Neural cell (in vitro differentiated cells): Measurements from ENCODE around the gene SLIRP.

ENCODE experiments used
- CTCF ChIP-seq: fragments of 450-650 bp; IDR thresholded peaks from 2 replicates; pipeline ENCODE4 v1.5.1; 2014; ENCODE audit warnings: antibody characterized with exemption, mild to moderate bottlenecking, moderate library complexity; ENCODE audit not compliant: poor library complexity, severe bottlenecking
- POLR2AphosphoS5 ChIP-seq: IDR thresholded peaks from 2 replicates; pipeline ENCODE4 v1.6.1; 2012

GRCh38 chr14:77752799-77753516, 45.1 kb downstream of the SLIRP start:
- TF ChIP-seq POLR2AphosphoS5: no peak
- TF ChIP-seq CTCF: no peak
